Mesenchymal stem cell (in vitro differentiated cells and primary cell): Measurements from ENCODE around the gene MVB12B.

Experiments
- DNase-seq: peaks from one replicate; pipeline ENCODE4 v3.0.0-alpha.2; 2013
- H2AFZ ChIP-seq: one replicate; pipeline ENCODE4 v1.6.1; 2013; ENCODE audit warnings: low read depth, mild to moderate bottlenecking, control low read depth, inconsistent platforms, low read length, moderate library complexity
- H2AK5ac ChIP-seq: 2 replicates; pipeline ENCODE4 v1.6.1; 2013; ENCODE audit warnings: low read length, moderate library complexity, mild to moderate bottlenecking, inconsistent platforms; ENCODE audit not compliant: severe bottlenecking
- H2BK120ac ChIP-seq: one replicate; pipeline ENCODE4 v1.6.1; 2013; ENCODE audit warnings: low read depth, mild to moderate bottlenecking, inconsistent platforms, low read length, moderate library complexity
- H2BK12ac ChIP-seq, 2 experiments: one replicate each; pipeline ENCODE4 v1.6.1; 2013; ENCODE audit warnings: inconsistent platforms in 2 of 2, low read length in 2 of 2, mild to moderate bottlenecking in 2 of 2, moderate library complexity in 2 of 2, control low read depth in 1 of 2
- H2BK15ac ChIP-seq: one replicate; pipeline ENCODE4 v1.6.1; 2013; ENCODE audit warnings: mild to moderate bottlenecking, low read depth, inconsistent platforms; ENCODE audit not compliant: poor library complexity, severe bottlenecking
- H2BK5ac ChIP-seq: 2 replicates; pipeline ENCODE4 v1.6.1; 2013; ENCODE audit warnings: low read depth, mild to moderate bottlenecking, low read length, control low read depth, inconsistent platforms; ENCODE audit not compliant: poor library complexity, severe bottlenecking
- H3K14ac ChIP-seq, 2 experiments: one replicate each; pipeline ENCODE4 v1.6.1; 2013; ENCODE audit warnings: inconsistent platforms in 2 of 2, low read length in 2 of 2, control low read depth in 1 of 2, mild to moderate bottlenecking in 1 of 2, moderate library complexity in 1 of 2
- H3K18ac ChIP-seq, 2 experiments: one replicate each; pipeline ENCODE4 v1.6.1; 2013; ENCODE audit warnings: inconsistent platforms in 2 of 2, low read length in 2 of 2, control low read depth in 1 of 2, low read depth in 1 of 2, mild to moderate bottlenecking in 1 of 2
- H3K23ac ChIP-seq, 2 experiments: one replicate each; pipeline ENCODE4 v1.6.1; 2013; ENCODE audit warnings: inconsistent platforms in 2 of 2, low read length in 2 of 2, mild to moderate bottlenecking in 2 of 2, moderate library complexity in 2 of 2, control low read depth in 1 of 2
- H3K27ac ChIP-seq: 2 replicates; pipeline ENCODE4 v1.5.1; 2013; ENCODE audit warnings: mild to moderate bottlenecking, moderate library complexity, low read length, control low read depth, inconsistent platforms; ENCODE audit not compliant: poor library complexity, severe bottlenecking
- H3K27me3 ChIP-seq, 2 experiments: 2 replicates each; pipeline versions ENCODE4 v1.6.1 to v1.7.0; 2013; ENCODE audit warnings: low read length in 2 of 2, mild to moderate bottlenecking in 2 of 2, moderate library complexity in 2 of 2, control low read depth in 1 of 2, inconsistent platforms in 1 of 2; ENCODE audit not compliant: control insufficient read depth in 1 of 2, insufficient read depth in 1 of 2
- H3K36me3 ChIP-seq, 2 experiments: 2 replicates each; pipeline versions ENCODE4 v1.6.1 to v1.7.0; 2013; ENCODE audit warnings: low read length in 2 of 2, control low read depth in 1 of 2, inconsistent platforms in 1 of 2, low read depth in 1 of 2, mild to moderate bottlenecking in 1 of 2; ENCODE audit not compliant: insufficient read depth in 2 of 2, control insufficient read depth in 1 of 2
- H3K4ac ChIP-seq, 2 experiments: one replicate each; pipeline ENCODE4 v1.6.1; 2013; ENCODE audit warnings: inconsistent platforms in 2 of 2, low read length in 2 of 2, mild to moderate bottlenecking in 2 of 2, moderate library complexity in 2 of 2, control low read depth in 1 of 2, low read depth in 1 of 2
- H3K4me1 ChIP-seq: 2 replicates; pipeline ENCODE4 v1.6.1; 2013; ENCODE audit warnings: low read depth, low read length, control low read depth; ENCODE audit not compliant: control insufficient read depth, insufficient read depth
- H3K4me2 ChIP-seq: 2 replicates; pipeline ENCODE4 v1.6.1; 2013; ENCODE audit warnings: low read length, mild to moderate bottlenecking, inconsistent platforms; ENCODE audit not compliant: poor library complexity, severe bottlenecking
- H3K4me3 ChIP-seq, 2 experiments: 2 replicates each; pipeline versions ENCODE4 v1.5.1 to v1.7.0; 2013; ENCODE audit warnings: low read length in 2 of 2, mild to moderate bottlenecking in 2 of 2, control low read depth in 1 of 2, low read depth in 1 of 2; ENCODE audit not compliant: insufficient read depth in 1 of 2
- H3K79me1 ChIP-seq: replicated peaks from 2 replicates; pipeline ENCODE4 v1.6.1; 2013; ENCODE audit warnings: mild to moderate bottlenecking, control low read depth, low read length, inconsistent platforms; ENCODE audit not compliant: poor library complexity, severe bottlenecking
- H3K9ac ChIP-seq: 2 replicates; pipeline ENCODE4 v1.7.0; 2013; ENCODE audit warnings: mild to moderate bottlenecking, low read length, moderate library complexity
- H3K9me3 ChIP-seq: 2 replicates; pipeline ENCODE4 v1.7.0; 2013; ENCODE audit warnings: mild to moderate bottlenecking, low read length; ENCODE audit not compliant: control insufficient read depth
- H4K8ac ChIP-seq: one replicate; pipeline ENCODE4 v1.6.1; 2013; ENCODE audit warnings: inconsistent platforms, mild to moderate bottlenecking, low read length, moderate library complexity
- H4K91ac ChIP-seq: one replicate; pipeline ENCODE4 v1.6.1; 2013; ENCODE audit warnings: mild to moderate bottlenecking, low read length, inconsistent platforms
- WGBS: methylation state at CpG from one replicate; pipeline ENCODE4 v1.1.7; 2013; ENCODE audit warnings: mixed read lengths; 5-methylcytosine and 5-hydroxymethylcytosine counted together

MVB12B gene

DNA sequence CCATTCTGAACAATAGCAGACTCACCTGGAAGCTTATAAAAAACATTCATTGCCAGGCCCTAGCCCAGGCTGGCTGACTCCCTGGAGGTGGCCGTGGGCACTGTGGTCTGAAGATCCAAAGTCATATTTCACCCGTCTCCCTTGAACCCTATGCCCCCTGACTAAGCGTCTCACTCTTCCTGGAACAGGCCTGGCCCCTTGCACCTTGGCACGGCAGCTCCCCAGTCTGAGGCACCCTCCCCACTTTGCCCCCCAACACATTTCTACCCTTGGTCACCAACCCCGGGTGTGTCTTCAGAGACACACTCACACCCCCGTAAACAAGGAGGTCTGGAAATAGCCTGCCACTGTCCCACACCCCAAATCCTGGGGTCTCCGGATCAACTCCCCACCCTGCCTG lies 218.5 kb downstream of the MVB12B start:
- no peak overlapping the region for H3K23ac ChIP-seq
- no peak for DNase-seq
- H2BK5ac ChIP-seq: no peak overlapping the region
- H2BK120ac ChIP-seq: no peak overlapping the region
- no peaks in the 10 kb centered on the region for H3K79me1 ChIP-seq
- no peak overlapping the region for H3K4me3 ChIP-seq
- no peak overlapping the region for H3K9ac ChIP-seq
- H3K36me3 ChIP-seq: no peaks in the 10 kb centered on the region
- H2AK5ac ChIP-seq: no peak overlapping the region
- no peaks in the 10 kb centered on the region for H3K4me1 ChIP-seq
- 91% methylated on average over 7 of the region's 7 CpGs for WGBS
- peaks cover 24 to 34% of the 10 kb centered on the region in 2 experiments for H3K27me3 ChIP-seq
- no peak overlapping the region for H2BK12ac ChIP-seq
- H3K18ac ChIP-seq: no peak overlapping the region
- H4K91ac ChIP-seq: no peak overlapping the region
- no peaks in the 10 kb centered on the region for H3K9me3 ChIP-seq
- no peak overlapping the region for H4K8ac ChIP-seq
- no peak overlapping the region for H2BK15ac ChIP-seq
- no peak overlapping the region for H3K27ac ChIP-seq
- no peak overlapping the region for H3K4me2 ChIP-seq
- H3K14ac ChIP-seq: no peak overlapping the region
- H2AFZ ChIP-seq: no peak overlapping the region
- no peak overlapping the region for H3K4ac ChIP-seq

DNA sequence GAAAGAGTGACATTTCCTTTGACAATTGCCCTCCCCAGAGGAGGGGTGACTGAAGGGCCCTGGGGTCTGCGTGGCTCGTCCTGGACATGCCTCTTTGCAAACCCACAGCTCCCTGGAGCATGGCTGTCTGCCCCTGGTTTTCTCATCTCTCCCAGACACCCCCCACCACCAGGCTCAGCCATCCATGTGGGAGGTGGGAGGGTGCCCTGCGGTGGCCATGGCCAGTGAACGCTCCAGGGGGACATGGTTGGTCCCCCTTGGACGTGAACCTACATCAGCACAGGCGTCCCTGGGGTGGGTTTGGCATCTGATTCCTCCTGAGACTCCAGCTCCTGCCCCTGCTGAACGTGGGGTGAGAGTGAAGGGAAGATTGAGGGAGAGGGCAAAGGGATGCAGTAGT lies 219.4 kb downstream of the MVB12B start:
- Histone ChIP-seq H3K9me3 (no peaks in the 10 kb centered on the region), H3K14ac (peak overlapping the region in 1 of 2 experiments; percentile 11), H3K4me3 (no peak overlapping the region), H2AFZ (no peak overlapping the region), H3K4me1 (no peaks in the 10 kb centered on the region), H3K4me2 (no peak overlapping the region), H3K27me3 (peaks cover 24 to 26% of the 10 kb centered on the region in 2 experiments), H2AK5ac (no peak overlapping the region), H4K91ac (no peak overlapping the region), H3K27ac (no peak overlapping the region), H3K36me3 (no peaks in the 10 kb centered on the region), H2BK120ac (no peak overlapping the region), H3K4ac (no peak overlapping the region), H2BK5ac (no peak overlapping the region), H3K18ac (no peak overlapping the region), H2BK15ac (no peak overlapping the region), H2BK12ac (no peak overlapping the region), H3K79me1 (no peaks in the 10 kb centered on the region), H3K23ac (no peak overlapping the region), H3K9ac (no peak overlapping the region), H4K8ac (no peak overlapping the region)
- WGBS: 70% methylated on average over 7 of the region's 7 CpGs
- no peak for DNase-seq

DNA sequence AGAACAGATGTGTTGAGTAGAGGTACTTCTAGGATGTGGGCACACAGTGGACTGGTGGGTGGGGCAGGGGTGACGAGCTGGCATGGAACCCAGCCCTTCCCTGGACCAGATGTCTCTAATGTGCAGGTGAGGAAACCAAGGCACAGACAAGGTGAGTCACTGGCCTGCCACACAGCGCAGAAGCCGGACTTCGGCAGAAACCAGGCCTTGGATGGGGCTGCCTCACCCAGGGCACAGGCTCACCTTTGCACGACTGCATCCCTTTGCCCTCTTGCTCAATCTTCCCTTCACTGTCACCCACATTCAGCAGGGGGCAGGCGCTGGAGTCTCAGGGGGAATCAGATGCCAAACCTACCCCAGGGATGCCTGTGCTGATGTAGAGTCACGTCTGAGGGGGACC lies 221.7 kb downstream of the MVB12B start:
- H3K27me3 ChIP-seq: peaks cover 24 to 35% of the 10 kb centered on the region in 2 experiments
- H2AK5ac ChIP-seq: no peak overlapping the region
- H3K4me3 ChIP-seq: no peak overlapping the region
- H4K8ac ChIP-seq: no peak overlapping the region
- H3K9ac ChIP-seq: no peak overlapping the region
- 65% methylated on average over 7 of the region's 7 CpGs for WGBS
- no peak overlapping the region for H3K23ac ChIP-seq
- H3K36me3 ChIP-seq: no peaks in the 10 kb centered on the region
- no peak overlapping the region for H3K14ac ChIP-seq
- H3K4me2 ChIP-seq: no peak overlapping the region
- H3K79me1 ChIP-seq: no peaks in the 10 kb centered on the region
- H2BK12ac ChIP-seq: no peak overlapping the region
- H2BK15ac ChIP-seq: no peak overlapping the region
- no peak overlapping the region for H3K18ac ChIP-seq
- H4K91ac ChIP-seq: no peak overlapping the region
- H2BK120ac ChIP-seq: no peak overlapping the region
- DNase-seq: no peak
- no peak overlapping the region for H2BK5ac ChIP-seq
- H3K27ac ChIP-seq: no peak overlapping the region
- H3K4me1 ChIP-seq: no peaks in the 10 kb centered on the region
- no peak overlapping the region for H2AFZ ChIP-seq
- H3K4ac ChIP-seq: no peak overlapping the region
- no peaks in the 10 kb centered on the region for H3K9me3 ChIP-seq

DNA sequence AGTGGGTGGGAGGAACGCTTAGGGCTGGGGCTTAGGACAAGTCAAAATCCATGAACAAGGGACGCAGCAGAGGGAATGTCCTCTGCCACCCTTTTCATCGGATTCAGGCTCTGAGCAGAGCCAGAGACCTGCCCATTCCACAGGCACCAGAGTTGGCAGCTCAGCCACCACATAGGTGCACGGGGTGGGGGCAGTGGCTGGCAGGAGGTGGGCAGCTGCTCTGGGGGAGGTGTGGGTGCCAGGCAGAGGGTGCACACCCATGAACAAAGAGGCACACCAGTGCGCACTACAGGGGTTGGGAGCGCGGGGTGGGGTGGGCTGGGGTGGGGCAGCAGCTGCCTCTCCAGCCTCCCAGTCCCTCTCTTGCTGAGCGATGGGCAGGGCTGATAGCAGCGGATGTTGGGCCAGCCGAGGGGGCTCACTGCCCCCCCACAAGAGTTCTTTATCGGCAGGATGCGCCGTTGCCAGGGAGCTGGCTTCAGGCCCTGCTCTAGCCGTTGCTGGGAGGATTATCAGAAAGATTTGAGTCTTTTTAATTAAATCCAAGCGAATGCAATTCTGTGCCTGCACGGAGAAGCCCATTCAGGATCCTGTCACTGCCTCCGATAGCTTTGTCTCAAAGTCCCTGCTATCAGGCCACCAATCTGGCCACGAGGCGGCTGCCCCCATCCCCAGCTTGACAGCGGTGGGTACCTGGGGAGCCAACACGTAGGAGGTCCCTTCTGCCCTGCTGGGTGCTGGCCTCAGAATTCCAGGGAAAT lies 222.8 kb downstream of the MVB12B start:
- H2BK120ac ChIP-seq: no peak overlapping the region
- no peak overlapping the region for H3K4ac ChIP-seq
- H2BK12ac ChIP-seq: no peak overlapping the region
- peaks cover 24 to 37% of the 10 kb centered on the region in 2 experiments for H3K27me3 ChIP-seq
- WGBS: 82% methylated on average over 21 of the region's 21 CpGs
- no peaks in the 10 kb centered on the region for H3K4me1 ChIP-seq
- DNase-seq: no peak
- no peak overlapping the region for H3K27ac ChIP-seq
- H2BK15ac ChIP-seq: no peak overlapping the region
- no peak overlapping the region for H4K91ac ChIP-seq
- H3K79me1 ChIP-seq: no peaks in the 10 kb centered on the region
- no peak overlapping the region for H4K8ac ChIP-seq
- H3K14ac ChIP-seq: no peak overlapping the region
- no peak overlapping the region for H3K18ac ChIP-seq
- H3K4me3 ChIP-seq: no peak overlapping the region
- H2AFZ ChIP-seq: no peak overlapping the region
- no peak overlapping the region for H2AK5ac ChIP-seq
- H3K4me2 ChIP-seq: no peak overlapping the region
- no peaks in the 10 kb centered on the region for H3K9me3 ChIP-seq
- no peak overlapping the region for H3K23ac ChIP-seq
- no peaks in the 10 kb centered on the region for H3K36me3 ChIP-seq
- H3K9ac ChIP-seq: no peak overlapping the region
- H2BK5ac ChIP-seq: no peak overlapping the region
